Measurements from ENCODE around the gene LINGO4.

LINGO4 gene

DNA sequence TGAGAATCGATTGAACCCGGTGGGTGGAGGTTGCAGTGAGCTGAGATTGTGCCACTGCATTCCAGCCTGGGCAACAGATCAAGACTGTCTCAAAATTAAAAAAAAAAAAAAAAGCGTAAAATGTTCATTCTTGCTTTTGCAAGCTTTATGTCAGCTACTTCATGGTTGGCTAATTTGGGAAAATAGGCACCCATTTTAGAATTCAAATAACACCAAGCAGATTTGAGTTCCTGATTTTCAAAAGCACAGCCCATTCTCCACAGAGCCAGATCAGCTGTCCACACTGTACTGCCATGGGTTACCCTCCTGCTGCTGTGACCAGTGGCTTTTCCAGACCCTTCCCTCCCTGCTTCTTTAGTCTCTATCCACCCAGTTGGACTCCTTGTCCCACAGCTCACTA is 43.9 kb upstream of the LINGO4 start:
- H3K4me3 ChIP-seq (ENCODE audit: low read length) = no peak overlapping the region
- no peak for DNase-seq (ENCODE audit: low read depth)
- TF ChIP-seq, protein P1, sequence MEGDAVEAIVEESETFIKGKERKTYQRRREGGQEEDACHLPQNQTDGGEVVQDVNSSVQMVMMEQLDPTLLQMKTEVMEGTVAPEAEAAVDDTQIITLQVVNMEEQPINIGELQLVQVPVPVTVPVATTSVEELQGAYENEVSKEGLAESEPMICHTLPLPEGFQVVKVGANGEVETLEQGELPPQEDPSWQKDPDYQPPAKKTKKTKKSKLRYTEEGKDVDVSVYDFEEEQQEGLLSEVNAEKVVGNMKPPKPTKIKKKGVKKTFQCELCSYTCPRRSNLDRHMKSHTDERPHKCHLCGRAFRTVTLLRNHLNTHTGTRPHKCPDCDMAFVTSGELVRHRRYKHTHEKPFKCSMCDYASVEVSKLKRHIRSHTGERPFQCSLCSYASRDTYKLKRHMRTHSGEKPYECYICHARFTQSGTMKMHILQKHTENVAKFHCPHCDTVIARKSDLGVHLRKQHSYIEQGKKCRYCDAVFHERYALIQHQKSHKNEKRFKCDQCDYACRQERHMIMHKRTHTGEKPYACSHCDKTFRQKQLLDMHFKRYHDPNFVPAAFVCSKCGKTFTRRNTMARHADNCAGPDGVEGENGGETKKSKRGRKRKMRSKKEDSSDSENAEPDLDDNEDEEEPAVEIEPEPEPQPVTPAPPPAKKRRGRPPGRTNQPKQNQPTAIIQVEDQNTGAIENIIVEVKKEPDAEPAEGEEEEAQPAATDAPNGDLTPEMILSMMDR (conservative IDR thresholded peaks at IDR 0.05; ENCODE audit: low read depth, low read length) = no peak

DNA sequence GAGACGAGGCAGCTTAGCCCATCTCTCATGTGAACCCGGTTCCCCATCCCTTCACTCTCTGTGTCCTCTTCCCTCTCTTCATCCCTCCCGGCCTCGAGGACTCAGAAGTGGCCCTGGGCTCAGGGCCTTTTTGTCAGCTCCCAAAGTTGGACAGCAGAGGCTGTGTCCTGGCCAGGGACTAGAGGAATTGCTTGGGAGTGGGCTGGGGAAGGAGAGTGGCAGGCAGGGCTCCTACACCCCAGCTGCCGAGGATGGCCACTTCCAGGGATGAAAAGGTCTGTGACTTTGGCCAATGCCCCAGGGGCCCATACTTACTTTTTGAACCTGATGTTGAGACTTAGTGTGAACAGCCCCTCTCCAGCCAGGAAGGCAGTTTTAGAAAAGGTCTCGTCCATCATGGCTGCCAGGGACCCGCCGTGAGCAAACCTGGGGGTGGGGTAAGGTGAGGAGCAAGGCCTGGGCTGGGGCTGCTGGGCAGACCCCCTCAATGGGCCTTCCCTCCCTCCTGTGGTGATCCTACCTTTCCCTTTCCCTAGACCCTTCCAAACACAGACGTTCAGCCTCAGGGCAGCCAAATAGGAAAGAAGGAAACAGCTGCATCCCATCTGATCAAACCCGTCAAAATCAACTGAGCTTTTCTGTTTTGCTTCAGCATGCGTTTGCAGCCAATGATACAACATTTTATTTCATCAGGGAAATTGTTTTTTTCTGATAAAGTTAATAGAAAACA is 42.8 kb upstream of the LINGO4 start:
- H3K4me3 ChIP-seq (ENCODE audit: low read length) = no peak overlapping the region
- TF ChIP-seq, protein P1 (conservative IDR thresholded peaks at IDR 0.05; ENCODE audit: low read depth, low read length) = no peak
- DNase-seq (ENCODE audit: low read depth) = no peak

DNA sequence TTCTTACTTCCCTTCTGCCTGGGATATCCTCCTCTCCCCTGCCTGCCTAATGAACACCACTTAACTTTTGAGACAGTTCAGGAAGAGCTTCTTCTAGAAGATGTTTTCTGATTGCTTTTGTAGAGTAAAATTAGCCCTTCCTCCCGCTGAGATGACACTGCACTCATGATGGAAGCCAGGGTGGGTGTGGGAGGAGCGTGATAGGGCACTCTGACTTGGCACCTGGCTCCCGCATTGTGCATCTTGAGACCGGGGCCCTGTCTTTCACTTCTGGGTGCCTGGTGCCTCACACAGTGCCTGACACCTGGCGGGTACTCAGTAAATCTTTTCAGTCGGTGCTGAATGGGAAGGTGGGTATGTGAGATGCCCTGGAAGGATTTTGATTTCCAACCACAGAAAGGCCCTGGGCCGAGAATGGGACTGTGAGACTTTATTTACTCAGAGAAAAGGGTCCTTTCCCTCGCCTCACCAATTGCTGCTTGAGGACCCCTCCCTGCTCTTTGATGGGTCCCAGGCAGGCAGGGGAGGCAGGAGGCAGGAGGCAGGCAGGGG is 41.5 kb upstream of the LINGO4 start:
- no peak for DNase-seq (ENCODE audit: low read depth)
- no peak overlapping the region for H3K4me3 ChIP-seq (ENCODE audit: low read length)
- TF ChIP-seq, protein P1 (conservative IDR thresholded peaks at IDR 0.05; ENCODE audit: low read depth, low read length) = no peak

DNA sequence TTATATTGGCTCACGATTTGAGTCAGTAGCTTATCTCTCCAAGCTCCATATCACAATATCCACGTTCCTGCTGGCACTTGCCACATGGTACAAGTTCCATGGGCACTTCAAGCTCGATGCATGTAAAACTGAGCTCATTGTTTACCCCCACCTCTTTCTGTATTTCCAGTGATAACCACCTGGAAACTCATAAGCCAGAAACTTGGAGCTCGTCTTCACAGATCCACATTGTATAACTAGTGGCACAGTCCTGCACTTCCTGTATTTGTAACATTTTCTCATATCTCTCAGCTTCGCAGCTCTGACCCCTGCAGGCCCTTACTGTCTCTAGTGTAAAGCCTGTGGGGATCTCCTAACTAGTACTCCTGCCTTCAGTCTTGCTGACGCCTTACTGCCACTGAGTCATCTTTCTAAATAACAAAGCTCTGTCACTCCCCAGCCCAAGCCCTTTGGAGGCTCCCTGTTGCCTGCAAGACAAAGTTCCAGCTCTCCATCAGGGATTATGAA is 40.9 kb upstream of the LINGO4 start:
- no peak overlapping the region for H3K4me3 ChIP-seq (ENCODE audit: low read length)
- TF ChIP-seq, protein P1 (conservative IDR thresholded peaks at IDR 0.05; ENCODE audit: low read depth, low read length) = peak; percentile 5
- no peak for DNase-seq (ENCODE audit: low read depth)

DNA sequence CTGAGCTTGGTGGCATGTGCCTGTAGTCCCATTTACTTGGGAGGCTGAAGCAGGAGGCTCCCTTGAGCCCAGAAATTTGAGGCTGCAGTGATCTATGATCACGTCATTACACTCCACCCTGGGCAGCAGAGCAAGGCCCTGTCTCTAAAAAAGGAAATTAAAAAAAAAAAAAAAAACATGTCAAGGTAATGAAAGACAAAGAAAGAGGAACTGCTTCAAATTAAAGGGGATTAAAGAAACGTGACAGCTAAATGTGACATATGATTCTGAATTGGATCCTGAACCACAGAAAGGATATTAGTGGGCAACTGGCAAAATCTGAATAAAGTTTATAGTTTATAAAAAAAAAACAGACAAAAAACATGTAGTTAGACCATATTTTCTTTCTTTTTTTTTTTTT is 38.2 kb upstream of the LINGO4 start:
- no peak overlapping the region for H3K4me3 ChIP-seq (ENCODE audit: low read length)
- TF ChIP-seq, protein P1 (conservative IDR thresholded peaks at IDR 0.05; ENCODE audit: low read depth, low read length) = no peak
- no peak for DNase-seq (ENCODE audit: low read depth)

DNA sequence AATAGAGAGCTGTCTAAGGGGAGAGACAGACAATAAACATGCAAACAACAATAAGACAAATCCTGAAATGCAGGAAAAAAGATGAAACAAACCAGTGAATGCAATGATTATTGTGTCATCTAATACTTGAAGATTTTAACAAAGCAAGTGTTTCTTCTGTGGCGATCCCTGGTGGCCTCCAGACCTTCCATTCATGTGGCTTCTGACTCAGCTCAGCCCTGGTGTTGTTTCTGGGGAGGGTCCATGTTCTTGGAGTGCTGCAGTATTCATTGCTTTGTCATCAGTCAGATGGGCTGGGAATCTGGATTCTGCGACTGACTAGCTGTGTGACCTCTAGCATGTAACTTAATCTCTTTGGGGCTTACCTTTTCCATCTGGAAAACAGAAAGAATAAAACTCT is 35.9 kb upstream of the LINGO4 start:
- DNase-seq (ENCODE audit: low read depth) = peak; percentile 95
- TF ChIP-seq, protein P1 (conservative IDR thresholded peaks at IDR 0.05; ENCODE audit: low read depth, low read length) = no peak
- no peak overlapping the region for H3K4me3 ChIP-seq (ENCODE audit: low read length)

DNA sequence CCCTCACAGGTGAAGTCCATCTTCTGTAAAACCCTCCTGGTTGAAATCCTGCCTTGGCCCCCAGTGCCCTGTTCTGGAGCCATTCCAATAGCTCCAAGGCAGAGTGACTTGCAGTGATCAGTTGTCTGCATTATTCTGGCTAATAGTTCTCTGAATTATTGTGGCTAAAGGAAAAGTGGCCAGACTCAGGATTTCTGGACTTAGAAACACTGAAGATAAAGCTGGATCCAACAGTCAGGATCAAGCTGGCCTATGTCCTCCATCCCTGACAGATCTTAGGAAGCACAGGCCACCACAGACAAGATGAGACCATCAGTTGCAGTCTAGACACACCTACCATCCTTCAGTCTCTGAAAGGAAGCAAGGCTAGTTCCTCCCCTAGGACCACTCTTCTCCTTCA is 35.2 kb upstream of the LINGO4 start:
- H3K4me3 ChIP-seq (ENCODE audit: low read length) = peak overlapping the region; percentile 45
- TF ChIP-seq, protein P1 (conservative IDR thresholded peaks at IDR 0.05; ENCODE audit: low read depth, low read length) = no peak
- no peak for DNase-seq (ENCODE audit: low read depth)
